ENCODE results near the gene DUSP28. TPM values are rescaled to one million over a fixed set of nuclear protein-coding genes. Genes with fewer than 3 reads are reported as not detected.

DUSP28 gene
- total and polyA plus RNA-seq, 2 of the 8 experiments (the other 6 are each of a cell fraction or from before 2014, with no cell fraction given), result 2.1 to 2.3 TPM

DNA sequence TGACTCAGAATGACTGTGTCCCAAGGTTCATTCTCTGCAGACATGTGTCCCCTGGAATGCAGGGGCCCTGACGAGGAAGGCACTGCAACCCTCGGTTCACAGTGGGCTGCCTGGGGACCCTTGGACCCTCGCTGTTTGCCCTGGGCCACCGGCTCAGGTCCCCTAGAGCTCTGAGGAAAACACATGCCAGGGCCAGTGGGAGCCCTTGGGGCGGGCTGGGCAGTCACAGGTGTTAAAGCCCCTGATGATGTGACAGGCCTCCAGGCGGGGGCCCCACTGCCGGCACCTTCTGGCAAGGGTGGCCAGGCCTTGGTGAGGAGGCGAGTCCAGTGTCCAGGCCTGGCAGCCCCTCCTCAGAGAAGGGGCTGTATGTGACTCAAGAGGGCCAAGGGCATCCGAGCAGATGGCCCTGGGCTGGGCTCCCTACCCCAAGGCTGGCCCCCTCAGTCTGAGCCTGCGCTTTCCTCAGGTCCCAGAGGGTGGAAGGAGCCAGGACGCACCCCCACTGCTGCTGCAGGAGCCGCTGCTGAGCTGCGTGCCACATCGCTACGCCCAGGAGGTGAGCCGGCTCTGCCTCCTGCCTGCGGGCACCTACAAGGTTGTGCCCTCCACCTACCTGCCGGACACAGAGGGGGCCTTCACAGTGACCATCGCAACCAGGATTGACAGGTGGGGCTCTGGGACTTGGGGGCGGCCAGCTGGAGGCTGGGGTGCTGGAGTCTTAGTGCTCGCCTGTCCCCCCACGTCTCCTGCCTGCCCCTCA, 37.4 kb downstream of the DUSP28 start:
- DNase-seq (ENCODE audit: low read depth in 1 of 2, low spot score in 2 of 2) (no peak), FAIRE-seq (no peak)
- Histone ChIP-seq H3K23me2 (ENCODE audit: low read depth, low read length) (no peaks in the 10 kb centered on the region), H3K4me2 (ENCODE audit: insufficient read depth in 1 of 2, low read depth in 2 of 2, low read length in 2 of 2) (no peak overlapping the region), H2BK20ac (ENCODE audit: low read length) (no peak overlapping the region), H3K4me1 (replicated peaks in 1 of 4; ENCODE audit: control insufficient read depth in 3 of 4, insufficient read depth in 4 of 4, low read length in 3 of 4) (no peaks in the 10 kb centered on the region), H3K23ac (ENCODE audit: insufficient read length) (no peak overlapping the region), H2BK5ac (ENCODE audit: low read depth, low read length) (no peak overlapping the region), H4K91ac (replicated peaks; ENCODE audit: insufficient read length, low read length) (no peak overlapping the region), H3K27me3 (replicated peaks in 1 of 4; ENCODE audit: control insufficient read depth in 3 of 4, extremely low read depth in 1 of 4, insufficient read depth in 3 of 4, low read length in 3 of 4) (no peaks in the 10 kb centered on the region), H4K5ac (ENCODE audit: insufficient read length, low read depth, low read length) (no peak overlapping the region), H3K9me3 (ENCODE audit: insufficient read depth in 2 of 2, low read depth in 1 of 2, low read length in 1 of 2) (no peaks in the 10 kb centered on the region), H3K79me1 (ENCODE audit: low read depth, low read length) (no peaks in the 10 kb centered on the region; the same call in 1 of the 2 replicates), H3K18ac (ENCODE audit: extremely low read depth, low read length) (no peak overlapping the region), H3K27ac (ENCODE audit: low read depth, low read length) (no peak overlapping the region), H3K79me2 (ENCODE audit: control insufficient read depth in 1 of 2, insufficient read depth in 2 of 2, low read length in 2 of 2) (no peaks in the 10 kb centered on the region; a peak in 1 of 4 replicates), H4K20me1 (replicated peaks in 1 of 2; ENCODE audit: control insufficient read depth in 1 of 2, insufficient read depth in 2 of 2, low read length in 2 of 2) (peaks cover 3 to 10% of the 10 kb centered on the region in 2 experiments), H4K8ac (ENCODE audit: extremely low read depth, insufficient read depth, low read length) (no peak overlapping the region), H2BK15ac (ENCODE audit: low read length) (no peak overlapping the region), H3K4me3 (ENCODE audit: extremely low read depth in 1 of 4, insufficient read depth in 2 of 4, low read depth in 3 of 4, low read length in 4 of 4) (no peak overlapping the region), H3K56ac (replicated peaks; ENCODE audit: insufficient read length, low read depth, low read length) (no peak overlapping the region), H2AFZ (ENCODE audit: low read length) (no peak overlapping the region), H3K4ac (replicated peaks; ENCODE audit: insufficient read length, low read depth, low read length) (no peak overlapping the region), H3K9ac (replicated peaks in 1 of 4; ENCODE audit: extremely low read depth in 1 of 4, low read depth in 3 of 4, low read length in 3 of 4) (no peak overlapping the region), H2BK120ac (replicated peaks; ENCODE audit: low read depth, low read length) (no peak overlapping the region), H3K36me3 (ENCODE audit: control insufficient read depth in 2 of 4, insufficient read depth in 4 of 4, low read length in 3 of 4) (peaks cover 0 to 8% (median 5%) of the 10 kb centered on the region in 4 experiments; a peak in 4 of 8 replicates), H3K14ac (ENCODE audit: insufficient read length) (no peak overlapping the region), H2BK12ac (ENCODE audit: low read depth, low read length) (no peak overlapping the region), H2AK5ac (ENCODE audit: low read depth, low read length) (no peak overlapping the region)
- ChIA-PET POLR2A (ENCODE audit: partially characterized antibody) (no interaction called here), CTCF (ENCODE audit: partially characterized antibody) (interaction anchor here (1.3 to 2.6 kb wide), 2 partner anchors 8 to 10 kb away, joined by 3 to 9 read pairs; partner anchors contain the start of gene CAPN10)
- 88% methylated on average over 12 of the region's 22 CpGs; no CpG with 5 or more reads in 1 of the 2 experiments for WGBS, 2 experiments (ENCODE audit: extremely low coverage in 1 of 2, insufficient coverage in 1 of 2, insufficient read length in 1 of 2, insufficient replicate concordance in 2 of 2, low coverage in 1 of 2, low lambda C conversion rate in 2 of 2, missing lambda C conversion rate in 1 of 2)
- TF ChIP-seq TAF1 (IDR thresholded peaks at IDR 0.05; ENCODE audit: low read depth, low read length), result no peak
- TF ChIP-seq ATF2 (IDR thresholded peaks at IDR 0.05; ENCODE audit: low read length), result no peak
- TF ChIP-seq SIRT6 (IDR thresholded peaks at IDR 0.05; ENCODE audit: low read length), result no peak
- no peak for TF ChIP-seq BCL11A (IDR thresholded peaks at IDR 0.05; ENCODE audit: low read depth in 2 of 2, low read length in 2 of 2)
- TF ChIP-seq CTBP2 (IDR thresholded peaks at IDR 0.05; ENCODE audit: borderline replicate concordance, insufficient read depth, insufficient read length, low read length), result no peak
- TF ChIP-seq TEAD4 (IDR thresholded peaks at IDR 0.05; ENCODE audit: low read depth, low read length), result no peak
- no peak for TF ChIP-seq SP2 (IDR thresholded peaks at IDR 0.05; ENCODE audit: low read length)
- TF ChIP-seq CHD2 (IDR thresholded peaks at IDR 0.05; ENCODE audit: low read length), result no peak
- TF ChIP-seq SUZ12 (IDR thresholded peaks at IDR 0.05; ENCODE audit: low read length), result no peak
- no peak for TF ChIP-seq YY1 (IDR thresholded peaks at IDR 0.05; ENCODE audit: low read depth, low read length)
- TF ChIP-seq CREB1 (IDR thresholded peaks at IDR 0.05), result no peak

Data from H1 (cell line).